Kidney (tissue), 14 donors: Measurements from ENCODE around the gene GNG14. TPM values are rescaled to one million over a fixed set of nuclear protein-coding genes. Genes with fewer than 3 reads are reported as not detected.
A peak's percentile ranks its signal among the peaks of the same experiment; 100 is the strongest.

Experiments used
- DNase-seq, 5 donors: peaks; one replicate each; pipeline ENCODE4 v3.0.0-alpha.2; 2013 to 2020
- FAIRE-seq: peaks from 2 replicates; lab custom pipeline; 2012; peaks lifted over from hg19 to GRCh38; lab: Jason Lieb, UNC
- H3K27ac ChIP-seq, 2 donors: one replicate each; pipeline ENCODE4 v1.7.0; 2013; ENCODE audit warnings: low read depth in 2 of 2, low read length in 2 of 2, inconsistent platforms in 1 of 2
- H3K27me3 ChIP-seq: one replicate; pipeline ENCODE4 v1.7.1; 2013; ENCODE audit warnings: low read length, inconsistent platforms; ENCODE audit not compliant: control insufficient read depth, insufficient read depth
- H3K36me3 ChIP-seq, 3 donors: one replicate each; pipeline versions ENCODE4 v1.7.0 to v1.7.1; 2013; ENCODE audit warnings: low read length in 3 of 3, control low read depth in 1 of 3, inconsistent platforms in 1 of 3; ENCODE audit not compliant: insufficient read depth in 3 of 3, control insufficient read depth in 2 of 3
- H3K4me1 ChIP-seq, 3 donors: one replicate each; pipeline versions ENCODE4 v1.7.0 to v1.7.1; 2013; ENCODE audit warnings: low read length in 3 of 3, inconsistent platforms in 1 of 3, low read depth in 1 of 3; ENCODE audit not compliant: control insufficient read depth in 2 of 3, insufficient read depth in 2 of 3
- H3K4me3 ChIP-seq, 3 donors: one replicate each; pipeline versions ENCODE4 v1.7.0 to v1.8.1; 2013; ENCODE audit warnings: low read length in 3 of 3, control low read depth in 1 of 3, inconsistent platforms in 1 of 3
- H3K9ac ChIP-seq, 3 donors: one replicate each; pipeline versions ENCODE4 v1.7.0 to v1.7.1; 2013; ENCODE audit warnings: low read length in 3 of 3, control low read depth in 1 of 3, inconsistent platforms in 1 of 3
- H3K9me3 ChIP-seq, 3 donors: one replicate each; pipeline versions ENCODE4 v1.7.0 to v1.7.1; 2013; ENCODE audit warnings: low read length in 3 of 3, control low read depth in 1 of 3, inconsistent platforms in 1 of 3; ENCODE audit not compliant: control insufficient read depth in 2 of 3, insufficient read depth in 1 of 3
- intact Hi-C: fragments of 100-400 bp; cut with DNase I; formaldehyde crosslinking; loops from one replicate; pipeline ENCODE4 v1.11.1; 2022
- polyA plus RNA-seq: library from polyadenylated mRNA; stranded (reverse); fragments of 350-450 nt; fragmentation: Illumina TruSeq; extraction: RNeasy Lipid Tissue Mini Kit (QIAGEN cat#74804); gene quantifications from one replicate; pipeline ENCODE4 v1.2.3, GENCODE V29; 2014; ENCODE audit warnings: low read depth, low replicate concordance; ENCODE audit not compliant: insufficient read depth
- total RNA-seq: library from RNA; stranded (reverse); fragmentation: NEBNext Ultra II Directional; extraction: Animal tissue kit (Norgen Biotek cat#: 25700); gene quantifications from one replicate; pipeline ENCODE4 v1.2.1, GENCODE V29; 2021
- TF ChIP-seq, protein P1 (sequence below): IDR thresholded peaks from 3 replicates; pipeline ENCODE4 v1.5.1; 2012; ENCODE audit warnings: mild to moderate bottlenecking, moderate library complexity, borderline replicate concordance; ENCODE audit not compliant: insufficient read depth; ENCODE audit errors: extremely low read depth
- donor health status: control.
- donor health status: control.
- donor health status: control.
- donor health status: control.
- donor health status: control.
- donor health status: DM: yes; HTN: yes; CAD: no.
- donor health status: Normal renal cell carcinoma (clear cell type).

The GNG14 gene
- total and polyA plus RNA-seq, 2 donors from 2014 or later = not detected

- TF ChIP-seq, protein P1, sequence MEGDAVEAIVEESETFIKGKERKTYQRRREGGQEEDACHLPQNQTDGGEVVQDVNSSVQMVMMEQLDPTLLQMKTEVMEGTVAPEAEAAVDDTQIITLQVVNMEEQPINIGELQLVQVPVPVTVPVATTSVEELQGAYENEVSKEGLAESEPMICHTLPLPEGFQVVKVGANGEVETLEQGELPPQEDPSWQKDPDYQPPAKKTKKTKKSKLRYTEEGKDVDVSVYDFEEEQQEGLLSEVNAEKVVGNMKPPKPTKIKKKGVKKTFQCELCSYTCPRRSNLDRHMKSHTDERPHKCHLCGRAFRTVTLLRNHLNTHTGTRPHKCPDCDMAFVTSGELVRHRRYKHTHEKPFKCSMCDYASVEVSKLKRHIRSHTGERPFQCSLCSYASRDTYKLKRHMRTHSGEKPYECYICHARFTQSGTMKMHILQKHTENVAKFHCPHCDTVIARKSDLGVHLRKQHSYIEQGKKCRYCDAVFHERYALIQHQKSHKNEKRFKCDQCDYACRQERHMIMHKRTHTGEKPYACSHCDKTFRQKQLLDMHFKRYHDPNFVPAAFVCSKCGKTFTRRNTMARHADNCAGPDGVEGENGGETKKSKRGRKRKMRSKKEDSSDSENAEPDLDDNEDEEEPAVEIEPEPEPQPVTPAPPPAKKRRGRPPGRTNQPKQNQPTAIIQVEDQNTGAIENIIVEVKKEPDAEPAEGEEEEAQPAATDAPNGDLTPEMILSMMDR = no peak
- no peak overlapping the region for H3K4me3 ChIP-seq
- no peaks in the 10 kb centered on the region for H3K9me3 ChIP-seq
- no peak overlapping the region for H3K27ac ChIP-seq
- no peaks in the 10 kb centered on the region for H3K27me3 ChIP-seq
- peaks cover 0 to 19% (median 18%) of the 10 kb centered on the region in 3 donors for H3K4me1 ChIP-seq
- peaks cover 3 to 5% (median 3%) of the 10 kb centered on the region in 3 donors for H3K36me3 ChIP-seq
- no peak overlapping the region for H3K9ac ChIP-seq
- intact Hi-C loops = no loop called here
- no peak for FAIRE-seq
- DNase-seq = no peak
Measured at GRCh38 chr19:12664406-12665280, 23.2 kb upstream of the GNG14 start.

- DNase-seq = no peak
- Histone ChIP-seq H3K4me1 (peaks cover 0 to 23% (median 18%) of the 10 kb centered on the region in 3 donors), H3K36me3 (peaks cover 3% of the 10 kb centered on the region in 3 donors), H3K27ac (no peak overlapping the region), H3K9ac (no peak overlapping the region), H3K9me3 (no peaks in the 10 kb centered on the region), H3K4me3 (peak overlapping the region in 1 of 3 donors; percentile 77), H3K27me3 (no peaks in the 10 kb centered on the region)
- FAIRE-seq = no peak
- TF ChIP-seq, protein P1 = no peak
- intact Hi-C loops = no loop called here
Measured at GRCh38 chr19:12665281-12665573, 22.6 kb upstream of the GNG14 start.

- H3K36me3 ChIP-seq = peaks cover 3% of the 10 kb centered on the region in 3 donors
- FAIRE-seq = no peak
- peaks cover 0 to 28% (median 18%) of the 10 kb centered on the region in 3 donors for H3K4me1 ChIP-seq
- H3K4me3 ChIP-seq = peak overlapping the region; percentile 77 to 90 (median 89)
- TF ChIP-seq, protein P1 = no peak
- no peak for DNase-seq
- H3K9me3 ChIP-seq = no peaks in the 10 kb centered on the region
- no peak overlapping the region for H3K27ac ChIP-seq
- intact Hi-C loops = no loop called here
- H3K9ac ChIP-seq = peak overlapping the region; percentile 61 to 81 (median 71)
- H3K27me3 ChIP-seq = no peaks in the 10 kb centered on the region
Measured at GRCh38 chr19:12665671-12666264, 22.0 kb upstream of the GNG14 start.
